HEK293 (cell line): Measurements from ENCODE around the gene AGAP3.

Experiments
- YY1 ChIP-seq: fragments of 450-650 bp; formaldehyde crosslinking; IDR thresholded peaks from 2 replicates; pipeline ENCODE4 v1.5.1; 2018; ENCODE audit warnings: missing biosample characterization, missing genetic modification characterization
- ZFHX2 ChIP-seq: fragments of 450-650 bp; formaldehyde crosslinking; conservative IDR thresholded peaks from 2 replicates; pipeline ENCODE4 v1.5.1; 2016; ENCODE audit warnings: missing biosample characterization, missing genetic modification characterization
- ZFP69B ChIP-seq: fragments of 450-650 bp; formaldehyde crosslinking; IDR thresholded peaks from 2 replicates; pipeline ENCODE4 v1.5.1; 2016; ENCODE audit warnings: missing biosample characterization, missing genetic modification characterization
- ZNF146 ChIP-seq: fragments of 450-650 bp; formaldehyde crosslinking; IDR thresholded peaks from 2 replicates; pipeline ENCODE4 v1.5.1; 2016; ENCODE audit warnings: missing biosample characterization, missing genetic modification characterization
- ZNF19 ChIP-seq: fragments of 450-650 bp; formaldehyde crosslinking; IDR thresholded peaks from 2 replicates; pipeline ENCODE4; 2016; ENCODE audit warnings: missing biosample characterization, missing genetic modification characterization, low read depth
- ZNF423 ChIP-seq: fragments of 450-650 bp; formaldehyde crosslinking; IDR thresholded peaks from 2 replicates; pipeline ENCODE4 v1.5.1; 2016; ENCODE audit warnings: missing biosample characterization, missing genetic modification characterization
- TF ChIP-seq, protein P1 (sequence below): fragments of 450-650 bp; formaldehyde crosslinking; IDR thresholded peaks from 2 replicates; pipeline ENCODE4 v1.5.1; 2016; ENCODE audit warnings: missing biosample characterization, missing genetic modification characterization
- TF ChIP-seq, protein P2 (sequence below): fragments of 450-650 bp; formaldehyde crosslinking; IDR thresholded peaks from 2 replicates; pipeline ENCODE4 v1.5.1; 2016; ENCODE audit warnings: missing biosample characterization, missing genetic modification characterization

DNA sequence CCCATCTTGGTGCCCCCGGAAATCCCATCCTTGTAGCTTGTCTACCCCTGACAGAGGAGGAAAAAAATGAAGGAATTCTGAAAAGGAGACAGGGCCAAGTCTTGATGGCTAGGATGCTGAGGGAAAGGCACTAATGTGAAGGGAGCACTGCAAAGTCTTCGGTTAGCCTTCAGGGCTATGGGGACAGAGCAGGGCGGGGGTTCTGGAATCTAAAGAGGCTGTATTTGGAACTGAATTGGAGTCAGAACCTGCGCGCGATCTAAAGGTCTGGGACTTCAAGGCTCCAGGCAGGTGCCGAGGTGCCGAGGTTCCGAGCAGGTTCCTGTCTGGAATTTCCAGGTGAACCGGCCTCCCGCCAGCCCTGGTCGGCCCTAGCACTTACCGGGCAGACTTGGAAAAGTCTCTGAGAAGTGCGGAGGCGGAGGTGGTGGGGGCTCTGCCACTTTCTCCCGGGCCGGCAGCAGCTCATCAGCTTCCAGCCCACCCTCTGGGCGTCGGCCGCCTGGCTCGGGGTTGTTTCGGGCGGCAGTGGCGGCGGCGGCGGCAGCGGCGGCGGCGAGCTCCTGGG lies 80.4 kb downstream of the AGAP3 start:
- TF ChIP-seq ZFHX2 (tag by site-specific recombination) (peak; percentile 70), ZNF146 (tag by site-specific recombination) (no peak), ZNF19 (tag by site-specific recombination) (no peak), ZFP69B (tag by site-specific recombination) (no peak), ZNF423 (tag by site-specific recombination) (no peak), YY1 (tag by site-specific recombination) (no peak)
- TF ChIP-seq, protein P1, sequence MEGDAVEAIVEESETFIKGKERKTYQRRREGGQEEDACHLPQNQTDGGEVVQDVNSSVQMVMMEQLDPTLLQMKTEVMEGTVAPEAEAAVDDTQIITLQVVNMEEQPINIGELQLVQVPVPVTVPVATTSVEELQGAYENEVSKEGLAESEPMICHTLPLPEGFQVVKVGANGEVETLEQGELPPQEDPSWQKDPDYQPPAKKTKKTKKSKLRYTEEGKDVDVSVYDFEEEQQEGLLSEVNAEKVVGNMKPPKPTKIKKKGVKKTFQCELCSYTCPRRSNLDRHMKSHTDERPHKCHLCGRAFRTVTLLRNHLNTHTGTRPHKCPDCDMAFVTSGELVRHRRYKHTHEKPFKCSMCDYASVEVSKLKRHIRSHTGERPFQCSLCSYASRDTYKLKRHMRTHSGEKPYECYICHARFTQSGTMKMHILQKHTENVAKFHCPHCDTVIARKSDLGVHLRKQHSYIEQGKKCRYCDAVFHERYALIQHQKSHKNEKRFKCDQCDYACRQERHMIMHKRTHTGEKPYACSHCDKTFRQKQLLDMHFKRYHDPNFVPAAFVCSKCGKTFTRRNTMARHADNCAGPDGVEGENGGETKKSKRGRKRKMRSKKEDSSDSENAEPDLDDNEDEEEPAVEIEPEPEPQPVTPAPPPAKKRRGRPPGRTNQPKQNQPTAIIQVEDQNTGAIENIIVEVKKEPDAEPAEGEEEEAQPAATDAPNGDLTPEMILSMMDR (tag by site-specific recombination) = no peak
- TF ChIP-seq, protein P2, sequence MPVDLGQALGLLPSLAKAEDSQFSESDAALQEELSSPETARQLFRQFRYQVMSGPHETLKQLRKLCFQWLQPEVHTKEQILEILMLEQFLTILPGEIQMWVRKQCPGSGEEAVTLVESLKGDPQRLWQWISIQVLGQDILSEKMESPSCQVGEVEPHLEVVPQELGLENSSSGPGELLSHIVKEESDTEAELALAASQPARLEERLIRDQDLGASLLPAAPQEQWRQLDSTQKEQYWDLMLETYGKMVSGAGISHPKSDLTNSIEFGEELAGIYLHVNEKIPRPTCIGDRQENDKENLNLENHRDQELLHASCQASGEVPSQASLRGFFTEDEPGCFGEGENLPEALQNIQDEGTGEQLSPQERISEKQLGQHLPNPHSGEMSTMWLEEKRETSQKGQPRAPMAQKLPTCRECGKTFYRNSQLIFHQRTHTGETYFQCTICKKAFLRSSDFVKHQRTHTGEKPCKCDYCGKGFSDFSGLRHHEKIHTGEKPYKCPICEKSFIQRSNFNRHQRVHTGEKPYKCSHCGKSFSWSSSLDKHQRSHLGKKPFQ (tag by site-specific recombination) = no peak
